Dendritic cell treated with granulocyte-macrophage colony-stimulating factor and Interleukin-4, amounts not matched to agents 40 ng/mL and 50 ng/mL, for 4 days (primary cell): ENCODE measurements around the gene SLC13A4.
"Not testable (repeated sequence)": the region's sequence is repeated elsewhere in the genome, so short reads cannot be mapped to it uniquely, and the experiment has no call there.

Source experiments
- H3K27ac Mint-ChIP-seq: one replicate; pipeline ENCODE4 v1.8.0; 2022; ENCODE audit warnings: mild to moderate bottlenecking, mixed read lengths
- H3K27me3 Mint-ChIP-seq: one replicate; pipeline ENCODE4 v1.8.0; 2022; ENCODE audit warnings: mild to moderate bottlenecking, mixed read lengths
- H3K36me3 Mint-ChIP-seq: one replicate; pipeline ENCODE4 v1.8.0; 2022; ENCODE audit warnings: low read depth, mixed read lengths
- H3K4me1 Mint-ChIP-seq: one replicate; pipeline ENCODE4 v1.8.0; 2022; ENCODE audit warnings: low read depth, mixed read lengths
- H3K4me3 Mint-ChIP-seq: one replicate; pipeline ENCODE4 v1.8.0; 2022; ENCODE audit warnings: mild to moderate bottlenecking, moderate library complexity, mixed read lengths
- H3K9me3 Mint-ChIP-seq: one replicate; pipeline ENCODE4 v1.8.0; 2022; ENCODE audit warnings: mixed read lengths
- intact Hi-C: fragments of 100-400 bp; cut with micrococcal nuclease; formaldehyde crosslinking; loops from one replicate; pipeline ENCODE4 v1.15.0; 2022

SLC13A4 gene

GRCh38 chr7:135707570-135707966, 20.4 kb downstream of the SLC13A4 start:
- H3K36me3 Mint-ChIP-seq = no peaks in the 10 kb centered on the region
- H3K9me3 Mint-ChIP-seq = no peaks in the 10 kb centered on the region
- intact Hi-C loops = no loop called here
- H3K4me1 Mint-ChIP-seq = no peaks in the 10 kb centered on the region
- H3K4me3 Mint-ChIP-seq = no peak overlapping the region
- no peaks in the 10 kb centered on the region for H3K27me3 Mint-ChIP-seq
- H3K27ac Mint-ChIP-seq = no peak overlapping the region

- H3K27me3 Mint-ChIP-seq = no peaks in the 10 kb centered on the region
- H3K4me3 Mint-ChIP-seq = no peak overlapping the region
- H3K27ac Mint-ChIP-seq = no peak overlapping the region
- H3K36me3 Mint-ChIP-seq = no peaks in the 10 kb centered on the region
- no peaks in the 10 kb centered on the region for H3K9me3 Mint-ChIP-seq
- no peaks in the 10 kb centered on the region for H3K4me1 Mint-ChIP-seq
- intact Hi-C loops = no loop called here
Measured at GRCh38 chr7:135706858-135707569, 21.0 kb downstream of the SLC13A4 start.

- H3K9me3 Mint-ChIP-seq = no peaks in the 10 kb centered on the region
- intact Hi-C loops = no loop called here
- H3K36me3 Mint-ChIP-seq = no peaks in the 10 kb centered on the region
- H3K27ac Mint-ChIP-seq = no peak overlapping the region
- H3K4me1 Mint-ChIP-seq = no peaks in the 10 kb centered on the region
- no peaks in the 10 kb centered on the region for H3K27me3 Mint-ChIP-seq
- no peak overlapping the region for H3K4me3 Mint-ChIP-seq
Measured at GRCh38 chr7:135706038-135706742, 21.8 kb downstream of the SLC13A4 start.

- intact Hi-C loops = no loop called here
- H3K9me3 Mint-ChIP-seq = no peaks in the 10 kb centered on the region
- H3K36me3 Mint-ChIP-seq = peaks cover 6% of the 10 kb centered on the region
- no peak overlapping the region for H3K27ac Mint-ChIP-seq
- no peaks in the 10 kb centered on the region for H3K27me3 Mint-ChIP-seq
- H3K4me1 Mint-ChIP-seq = no peaks in the 10 kb centered on the region
- H3K4me3 Mint-ChIP-seq = no peak overlapping the region
Measured at GRCh38 chr7:135704698-135705097, 23.3 kb downstream of the SLC13A4 start.

GRCh38 chr7:135704074-135704473, 23.9 kb downstream of the SLC13A4 start:
- H3K4me3 Mint-ChIP-seq = no peak overlapping the region
- no peaks in the 10 kb centered on the region for H3K9me3 Mint-ChIP-seq
- intact Hi-C loops = no loop called here
- no peaks in the 10 kb centered on the region for H3K4me1 Mint-ChIP-seq
- peaks cover 6% of the 10 kb centered on the region for H3K36me3 Mint-ChIP-seq
- no peaks in the 10 kb centered on the region for H3K27me3 Mint-ChIP-seq
- H3K27ac Mint-ChIP-seq = no peak overlapping the region

GRCh38 chr7:135697276-135698049, 30.5 kb downstream of the SLC13A4 start:
- Mint-ChIP-seq H3K27ac (no peak overlapping the region), H3K36me3 (peaks cover 15% of the 10 kb centered on the region), H3K27me3 (no peaks in the 10 kb centered on the region), H3K4me1 (peaks cover 10% of the 10 kb centered on the region), H3K4me3 (no peak overlapping the region), H3K9me3 (no peaks in the 10 kb centered on the region)
- intact Hi-C loops = no loop called here

- Mint-ChIP-seq H3K27ac (no peak overlapping the region), H3K27me3 (no peaks in the 10 kb centered on the region), H3K9me3 (no peaks in the 10 kb centered on the region), H3K4me3 (no peak overlapping the region), H3K36me3 (peaks cover 41% of the 10 kb centered on the region), H3K4me1 (peaks cover 21% of the 10 kb centered on the region)
- intact Hi-C loops = no loop called here
Measured at GRCh38 chr7:135693558-135693957, 34.4 kb downstream of the SLC13A4 start.

GRCh38 chr7:135692606-135693005, 35.4 kb downstream of the SLC13A4 start:
- intact Hi-C loops, H3K9me3 Mint-ChIP-seq, H3K27ac Mint-ChIP-seq, H3K4me3 Mint-ChIP-seq, H3K27me3 Mint-ChIP-seq: not testable (repeated sequence)
- peaks cover 21% of the 10 kb centered on the region for H3K4me1 Mint-ChIP-seq
- H3K36me3 Mint-ChIP-seq = peaks cover 41% of the 10 kb centered on the region

GRCh38 chr7:135692055-135692454, 35.9 kb downstream of the SLC13A4 start:
- H3K4me3 Mint-ChIP-seq = no peak overlapping the region
- no peaks in the 10 kb centered on the region for H3K27me3 Mint-ChIP-seq
- H3K9me3 Mint-ChIP-seq = no peaks in the 10 kb centered on the region
- H3K4me1 Mint-ChIP-seq = peaks cover 17% of the 10 kb centered on the region
- intact Hi-C loops = no loop called here
- H3K27ac Mint-ChIP-seq = no peak overlapping the region
- peaks cover 41% of the 10 kb centered on the region for H3K36me3 Mint-ChIP-seq

- H3K27ac Mint-ChIP-seq = no peak overlapping the region
- H3K9me3 Mint-ChIP-seq = no peaks in the 10 kb centered on the region
- H3K4me1 Mint-ChIP-seq = peaks cover 11% of the 10 kb centered on the region
- H3K4me3 Mint-ChIP-seq = no peak overlapping the region
- H3K27me3 Mint-ChIP-seq = no peaks in the 10 kb centered on the region
- intact Hi-C loops = no loop called here
- H3K36me3 Mint-ChIP-seq = peaks cover 43% of the 10 kb centered on the region
Measured at GRCh38 chr7:135690566-135690965, 37.4 kb downstream of the SLC13A4 start.

GRCh38 chr7:135687466-135687865, 40.5 kb downstream of the SLC13A4 start:
- H3K27me3 Mint-ChIP-seq = no peaks in the 10 kb centered on the region
- intact Hi-C loops = no loop called here
- H3K4me1 Mint-ChIP-seq = peaks cover 15% of the 10 kb centered on the region
- no peaks in the 10 kb centered on the region for H3K9me3 Mint-ChIP-seq
- H3K36me3 Mint-ChIP-seq = peaks cover 53% of the 10 kb centered on the region
- no peak overlapping the region for H3K4me3 Mint-ChIP-seq
- no peak overlapping the region for H3K27ac Mint-ChIP-seq

GRCh38 chr7:135685306-135686084, 42.5 kb downstream of the SLC13A4 start:
- Mint-ChIP-seq H3K4me1 (peaks cover 16% of the 10 kb centered on the region), H3K27me3 (no peaks in the 10 kb centered on the region), H3K27ac (no peak overlapping the region), H3K9me3 (no peaks in the 10 kb centered on the region), H3K36me3 (peaks cover 53% of the 10 kb centered on the region), H3K4me3 (no peak overlapping the region)
- intact Hi-C loops = no loop called here

GRCh38 chr7:135684699-135685098, 43.3 kb downstream of the SLC13A4 start:
- Mint-ChIP-seq H3K9me3 (no peaks in the 10 kb centered on the region), H3K27ac (no peak overlapping the region), H3K36me3 (peaks cover 52% of the 10 kb centered on the region), H3K4me3 (no peak overlapping the region), H3K4me1 (peaks cover 16% of the 10 kb centered on the region), H3K27me3 (no peaks in the 10 kb centered on the region)
- intact Hi-C loops = no loop called here
